K562 (cell line): ENCODE measurements around the gene UBE2G2. TPM values are rescaled to one million over a fixed set of nuclear protein-coding genes. Genes with fewer than 3 reads are reported as not detected.

ENCODE experiments used
- DDX20 ChIP-seq: fragments of 450-650 bp; IDR thresholded peaks from 2 replicates; pipeline ENCODE4 v1.6.1; 2016; ENCODE audit warnings: missing genetic modification characterization, low read depth, mild to moderate bottlenecking, missing compliant biosample characterization, moderate library complexity
- DNMT1 ChIP-seq: fragments of 450-650 bp; IDR thresholded peaks from 2 replicates; pipeline ENCODE4 v1.6.1; 2016; ENCODE audit warnings: antibody characterized with exemption, mild to moderate bottlenecking
- FOS ChIP-seq: IDR thresholded peaks from 3 replicates; pipeline ENCODE4 v1.6.1; 2011; ENCODE audit not compliant: insufficient read length; ENCODE audit errors: extremely low read depth
- HNRNPLL ChIP-seq: fragments of 200-400 bp; formaldehyde crosslinking; IDR thresholded peaks from 2 replicates; pipeline ENCODE4 v1.6.1; 2017; ENCODE audit warnings: low read length, low read depth, mild to moderate bottlenecking; ENCODE audit not compliant: poor library complexity, severe bottlenecking
- HNRNPUL1 ChIP-seq: fragments of 200-400 bp; formaldehyde crosslinking; IDR thresholded peaks from 2 replicates; pipeline ENCODE4 v1.6.1; 2017; ENCODE audit warnings: low read length
- KLF6 ChIP-seq: fragments of 250-450 bp; sonication (Bioruptor Pico); IDR thresholded peaks from 2 replicates; pipeline ENCODE4 v1.4.0; 2020; ENCODE audit warnings: mild to moderate bottlenecking, moderate library complexity, borderline replicate concordance
- MYNN ChIP-seq, 2 experiments: sonication (generic); formaldehyde crosslinking in 1 of 2; IDR thresholded peaks; 2 replicates each; pipeline versions ENCODE4 v1.5.0 to v1.6.1; 2016 to 2020; ENCODE audit warnings: antibody characterized with exemption in 1 of 2, missing genetic modification reagents in 1 of 2
- PHF20 ChIP-seq: fragments of 450-650 bp; IDR thresholded peaks from 2 replicates; pipeline ENCODE4 v1.6.1; 2018; ENCODE audit not compliant: partially characterized antibody
- RBFOX2 ChIP-seq: fragments of 200-400 bp; formaldehyde crosslinking; IDR thresholded peaks from 2 replicates; pipeline ENCODE4 v1.6.1; 2017; ENCODE audit warnings: low read depth, mild to moderate bottlenecking, low read length, moderate library complexity
- RFX1 ChIP-seq: fragments of 450-650 bp; IDR thresholded peaks from 2 replicates; pipeline ENCODE4 v1.6.1; 2016; ENCODE audit warnings: mild to moderate bottlenecking, moderate library complexity
- SIN3B ChIP-seq: fragments of 450-650 bp; IDR thresholded peaks from 2 replicates; pipeline ENCODE4 v1.6.1; 2017; ENCODE audit warnings: low read depth, mild to moderate bottlenecking, moderate library complexity
- TEAD4 ChIP-seq, 2 experiments: sonication (generic) in 1 of 2; formaldehyde crosslinking in 1 of 2; IDR thresholded peaks; 2 replicates each; pipeline versions ENCODE4 v1.6.1 to v1.8.0; 2012 to 2022; ENCODE audit warnings: borderline replicate concordance in 1 of 2, inconsistent platforms in 1 of 2, low read length in 1 of 2, mild to moderate bottlenecking in 1 of 2, missing genetic modification reagents in 1 of 2
- THRAP3 ChIP-seq: fragments of 450-650 bp; IDR thresholded peaks from 2 replicates; pipeline ENCODE4 v1.6.1; 2016; ENCODE audit warnings: mild to moderate bottlenecking, inconsistent platforms, borderline replicate concordance
- ZNF121 ChIP-seq: sonication (generic); formaldehyde crosslinking; conservative IDR thresholded peaks from 2 replicates; pipeline ENCODE4 v1.8.0; 2022; ENCODE audit warnings: missing genetic modification reagents
- polyA plus RNA-seq, 8 experiments: library from polyadenylated mRNA; depleted of rRNA in 4 of 8; stranded (reverse) in 5 of 8; unstranded in 3 of 8; fragments of >200 nt; fragmentation: Nextera tagmentation in 2 of 8; fragmentation: Illumina TruSeq in 1 of 8; extraction: Ambion mirVana in 2 of 8; extraction: Trizol in 1 of 8; gene quantifications; 2 replicates each; pipeline versions ENCODE4 v1.2.1 to v1.2.3, GENCODE V29; 2011 to 2014; ENCODE audit warnings: inconsistent platforms in 1 of 8, missing spikeins in 1 of 8
- total RNA-seq, 7 experiments: library from RNA; depleted of rRNA in 6 of 7; stranded (reverse); fragments of >200 nt in 6 of 7; fragmentation: Illumina TruSeq in 2 of 7; extraction: Trizol in 2 of 7; gene quantifications; 2 replicates each; pipeline versions ENCODE4 v1.2.1 to v1.2.3, GENCODE V29; 2011 to 2021; ENCODE audit warnings: low replicate concordance in 1 of 7
- TF ChIP-seq, protein P1 (sequence below): fragments of 250-450 bp; sonication (Bioruptor Pico); IDR thresholded peaks from 2 replicates; pipeline ENCODE4 v1.5.0; 2022; ENCODE audit warnings: mild to moderate bottlenecking
- TF ChIP-seq, protein P2 (sequence below): fragments of 450-650 bp; IDR thresholded peaks from 2 replicates; pipeline ENCODE4 v1.6.1; 2018; ENCODE audit not compliant: partially characterized antibody

The UBE2G2 gene
- total and polyA plus RNA-seq, 9 of the 15 experiments (the other 6 are each of a cell fraction or from before 2014, with no cell fraction given), result 47.5 to 225 (median 140) TPM

DNA sequence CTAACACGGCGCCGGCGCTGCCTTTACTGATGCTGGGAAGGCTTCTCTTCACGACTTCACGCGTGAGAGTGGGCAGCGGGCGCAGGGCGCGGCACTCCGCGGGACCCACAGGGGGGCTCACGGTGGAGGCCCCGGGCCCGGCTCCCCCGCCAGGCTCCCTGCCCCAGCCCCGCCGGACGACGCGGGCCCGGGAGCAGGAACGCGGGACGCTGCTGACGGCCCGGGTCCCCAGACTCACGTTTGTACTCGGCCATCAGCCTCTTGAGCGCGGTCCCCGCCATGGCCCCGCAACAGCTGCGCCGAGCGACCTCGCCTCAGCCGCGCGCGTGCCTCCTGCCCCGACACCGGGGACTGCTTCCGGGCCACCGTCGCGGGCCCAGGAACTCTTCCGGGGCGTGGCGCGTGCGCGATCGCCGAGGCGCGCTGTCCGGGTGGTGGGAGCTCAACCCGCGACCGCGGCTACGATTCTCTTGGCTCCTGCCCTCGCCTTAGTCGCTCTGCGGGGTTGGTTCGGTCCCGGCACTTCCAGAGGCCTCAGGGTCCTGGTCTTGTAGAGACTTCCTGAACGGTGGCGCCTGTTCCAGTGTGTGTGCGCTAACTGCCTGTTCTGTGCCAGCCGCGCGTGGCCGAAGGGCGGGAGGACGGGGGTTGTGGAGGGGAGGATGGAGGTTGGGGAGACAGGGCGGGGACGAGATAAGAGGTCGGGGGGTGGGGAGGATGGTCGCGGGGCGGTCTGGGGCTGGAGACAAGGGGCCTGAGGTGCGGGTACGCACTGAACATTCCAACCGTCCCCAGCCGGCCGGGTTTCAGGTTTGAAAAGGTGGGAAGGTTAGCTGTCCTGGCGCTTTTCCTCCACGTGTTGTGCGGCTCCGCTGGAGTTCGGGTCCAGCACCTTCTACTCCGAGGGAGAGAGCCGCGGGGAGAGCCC lies at the start of gene UBE2G2 (continued):
- peak; percentile 43; the same call in 1 of the 2 replicates for TF ChIP-seq TEAD4 (IDR thresholded peaks at IDR 0.05; ENCODE audit: low read length)
- TF ChIP-seq TEAD4 (CRISPR knock-in tag; IDR thresholded peaks at IDR 0.05; ENCODE audit: borderline replicate concordance), result peak; percentile 77; the same call in 1 of the 2 replicates
- no peak for TF ChIP-seq DNMT1
- TF ChIP-seq FOS, result no peak
- TF ChIP-seq PHF20, result peak; percentile 84
- no peak for TF ChIP-seq HNRNPLL
- TF ChIP-seq RFX1, result no peak
- TF ChIP-seq RBFOX2, result peak; percentile 99
- no peak for TF ChIP-seq DDX20 (tag)
- no peak for TF ChIP-seq THRAP3
- TF ChIP-seq, protein P1, sequence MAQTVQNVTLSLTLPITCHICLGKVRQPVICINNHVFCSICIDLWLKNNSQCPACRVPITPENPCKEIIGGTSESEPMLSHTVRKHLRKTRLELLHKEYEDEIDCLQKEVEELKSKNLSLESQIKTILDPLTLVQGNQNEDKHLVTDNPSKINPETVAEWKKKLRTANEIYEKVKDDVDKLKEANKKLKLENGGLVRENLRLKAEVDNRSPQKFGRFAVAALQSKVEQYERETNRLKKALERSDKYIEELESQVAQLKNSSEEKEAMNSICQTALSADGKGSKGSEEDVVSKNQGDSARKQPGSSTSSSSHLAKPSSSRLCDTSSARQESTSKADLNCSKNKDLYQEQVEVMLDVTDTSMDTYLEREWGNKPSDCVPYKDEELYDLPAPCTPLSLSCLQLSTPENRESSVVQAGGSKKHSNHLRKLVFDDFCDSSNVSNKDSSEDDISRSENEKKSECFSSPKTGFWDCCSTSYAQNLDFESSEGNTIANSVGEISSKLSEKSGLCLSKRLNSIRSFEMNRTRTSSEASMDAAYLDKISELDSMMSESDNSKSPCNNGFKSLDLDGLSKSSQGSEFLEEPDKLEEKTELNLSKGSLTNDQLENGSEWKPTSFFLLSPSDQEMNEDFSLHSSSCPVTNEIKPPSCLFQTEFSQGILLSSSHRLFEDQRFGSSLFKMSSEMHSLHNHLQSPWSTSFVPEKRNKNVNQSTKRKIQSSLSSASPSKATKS (CRISPR knock-in tag), result no peak
- TF ChIP-seq MYNN (IDR thresholded peaks at IDR 0.05), result no peak; the same call in 1 of the 2 replicates
- TF ChIP-seq MYNN (CRISPR knock-in tag; IDR thresholded peaks at IDR 0.05), result no peak
- peak; percentile 92 for TF ChIP-seq SIN3B
- no peak for TF ChIP-seq KLF6 (CRISPR knock-in tag)
- no peak for TF ChIP-seq HNRNPUL1
- no peak for TF ChIP-seq ZNF121
- TF ChIP-seq, protein P2, sequence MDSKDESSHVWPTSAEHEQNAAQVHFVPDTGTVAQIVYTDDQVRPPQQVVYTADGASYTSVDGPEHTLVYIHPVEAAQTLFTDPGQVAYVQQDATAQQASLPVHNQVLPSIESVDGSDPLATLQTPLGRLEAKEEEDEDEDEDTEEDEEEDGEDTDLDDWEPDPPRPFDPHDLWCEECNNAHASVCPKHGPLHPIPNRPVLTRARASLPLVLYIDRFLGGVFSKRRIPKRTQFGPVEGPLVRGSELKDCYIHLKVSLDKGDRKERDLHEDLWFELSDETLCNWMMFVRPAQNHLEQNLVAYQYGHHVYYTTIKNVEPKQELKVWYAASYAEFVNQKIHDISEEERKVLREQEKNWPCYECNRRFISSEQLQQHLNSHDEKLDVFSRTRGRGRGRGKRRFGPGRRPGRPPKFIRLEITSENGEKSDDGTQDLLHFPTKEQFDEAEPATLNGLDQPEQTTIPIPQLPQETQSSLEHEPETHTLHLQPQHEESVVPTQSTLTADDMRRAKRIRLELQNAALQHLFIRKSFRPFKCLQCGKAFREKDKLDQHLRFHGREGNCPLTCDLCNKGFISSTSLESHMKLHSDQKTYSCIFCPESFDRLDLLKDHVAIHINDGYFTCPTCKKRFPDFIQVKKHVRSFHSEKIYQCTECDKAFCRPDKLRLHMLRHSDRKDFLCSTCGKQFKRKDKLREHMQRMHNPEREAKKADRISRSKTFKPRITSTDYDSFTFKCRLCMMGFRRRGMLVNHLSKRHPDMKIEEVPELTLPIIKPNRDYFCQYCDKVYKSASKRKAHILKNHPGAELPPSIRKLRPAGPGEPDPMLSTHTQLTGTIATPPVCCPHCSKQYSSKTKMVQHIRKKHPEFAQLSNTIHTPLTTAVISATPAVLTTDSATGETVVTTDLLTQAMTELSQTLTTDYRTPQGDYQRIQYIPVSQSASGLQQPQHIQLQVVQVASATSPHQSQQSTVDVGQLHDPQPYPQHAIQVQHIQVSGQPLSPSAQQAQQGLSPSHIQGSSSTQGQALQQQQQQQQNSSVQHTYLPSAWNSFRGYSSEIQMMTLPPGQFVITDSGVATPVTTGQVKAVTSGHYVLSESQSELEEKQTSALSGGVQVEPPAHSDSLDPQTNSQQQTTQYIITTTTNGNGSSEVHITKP, result peak; percentile 13
